NK-92 (cell line): Measurements from ENCODE around the gene SOX18.
A peak's percentile ranks its signal among the peaks of the same experiment; 100 is the strongest.

Experiments used
- DNase-seq: peaks from one replicate; lab custom pipeline; 2025; ENCODE audit not compliant: unreplicated experiment; lab: John Stamatoyannopoulos, UW

The SOX18 gene

GRCh38 chr20:64069209-64069613 lies 19.8 kb upstream of the SOX18 start:
- no peak for DNase-seq

GRCh38 chr20:64068386-64069208 lies 19.2 kb upstream of the SOX18 start:
- no peak for DNase-seq

- DNase-seq, result no peak
These were observed 18.4 kb upstream of the SOX18 start for GRCh38 chr20:64067733-64068307.

- no peak for DNase-seq
These were observed 17.7 kb upstream of the SOX18 start for GRCh38 chr20:64067005-64067632.

- DNase-seq, result no peak
These were observed 16.5 kb upstream of the SOX18 start for GRCh38 chr20:64065974-64066343.

GRCh38 chr20:64065062-64065973 lies 15.9 kb upstream of the SOX18 start:
- DNase-seq, result no peak

GRCh38 chr20:64064145-64064698 lies 14.8 kb upstream of the SOX18 start:
- no peak for DNase-seq

- DNase-seq, result no peak
These were observed 14.1 kb upstream of the SOX18 start for GRCh38 chr20:64063389-64064144.

GRCh38 chr20:64062596-64063388 lies 13.4 kb upstream of the SOX18 start, which contains the start of gene TCEA2:
TSS of gene TCEA2 (plus strand) at chr20:64063198. CDS start at chr20:64063313, 115 bp downstream.
- peak; percentile 31 for DNase-seq

GRCh38 chr20:64062276-64062595 lies 12.8 kb upstream of the SOX18 start:
- no peak for DNase-seq

GRCh38 chr20:64058536-64058935 lies 9.1 kb upstream of the SOX18 start:
- no peak for DNase-seq

- DNase-seq, result no peak
These were observed 8.4 kb upstream of the SOX18 start for GRCh38 chr20:64057628-64058498.

- no peak for DNase-seq
These were observed 7.6 kb upstream of the SOX18 start for GRCh38 chr20:64056889-64057627.

GRCh38 chr20:64056639-64056888 lies 7.1 kb upstream of the SOX18 start:
- no peak for DNase-seq

- no peak for DNase-seq
These were observed 6.6 kb upstream of the SOX18 start for GRCh38 chr20:64055893-64056638.

- DNase-seq, result no peak
These were observed 6.0 kb upstream of the SOX18 start for GRCh38 chr20:64055396-64055892.
